HG02870 (cell line): ENCODE measurements around the gene SLC1A3.
"Not testable (repeated sequence)": the region's sequence is repeated elsewhere in the genome, so short reads cannot be mapped to it uniquely, and the experiment has no call there.

Experiments used
- ATAC-seq: cut with Tn5 transposase; IDR thresholded peaks from one replicate; pipeline ENCODE4 v1.9.1; 2021; ENCODE audit warnings: mild to moderate bottlenecking, moderate library complexity; ENCODE audit not compliant: unreplicated experiment

The SLC1A3 gene

DNA sequence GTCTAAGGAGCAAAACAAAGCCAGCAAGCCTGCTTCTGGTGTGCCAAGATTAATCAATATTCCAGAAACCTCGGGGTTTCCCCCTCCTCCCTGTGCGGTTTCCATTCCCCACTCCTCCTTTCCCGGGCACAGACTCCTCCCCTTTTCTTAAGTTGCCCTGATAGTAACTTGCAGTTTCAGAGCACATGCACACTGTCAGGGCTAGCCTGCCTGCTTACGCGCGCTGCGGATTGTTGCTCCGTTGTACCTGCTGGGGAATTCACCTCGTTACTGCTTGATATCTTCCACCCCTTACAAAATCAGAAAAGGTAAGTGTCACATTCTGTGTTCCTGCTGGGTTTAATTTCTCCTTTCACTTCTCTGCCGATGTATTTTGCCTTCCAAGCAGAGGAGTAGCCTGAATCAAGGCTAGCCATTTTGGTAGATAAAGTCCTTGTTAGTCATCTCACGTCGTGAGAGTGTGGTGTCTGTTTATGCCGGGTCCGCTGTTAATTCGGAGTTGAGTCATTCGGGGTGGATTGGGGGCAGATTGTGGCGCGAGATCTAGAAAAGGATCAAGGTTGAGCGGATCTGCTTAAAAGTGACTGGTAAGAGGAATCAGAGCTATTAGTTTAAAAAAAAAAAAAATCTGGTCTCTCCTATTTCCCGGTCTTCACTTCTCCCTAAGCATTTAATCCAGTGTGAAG, at the start of gene SLC1A3:
Gene SLC1A3 (plus strand): TSS at position 179 of the 686 bp plus-strand sequence. CDS start 1,818 bp downstream, outside the sequence.
- peak; percentile 88 for ATAC-seq

DNA sequence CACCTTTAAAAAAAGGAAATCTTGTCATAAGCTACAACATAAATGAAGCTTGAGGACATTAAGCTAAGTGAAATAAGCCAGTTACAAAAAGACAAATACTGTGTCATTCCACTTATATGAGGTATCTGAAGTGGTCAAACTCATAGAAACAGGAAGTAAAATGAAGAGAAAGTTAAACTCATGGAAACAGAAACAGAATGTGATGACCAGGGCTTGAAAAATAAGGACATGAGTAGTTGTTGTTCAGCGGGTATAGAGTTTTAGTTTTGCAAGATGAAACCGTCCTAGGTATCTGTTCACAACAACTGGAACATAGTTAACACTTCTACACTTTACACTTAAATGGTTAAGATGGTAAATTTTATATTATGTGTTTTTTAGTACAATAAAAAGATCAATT, 47.8 kb upstream of the SLC1A3 start:
- no peak for ATAC-seq

DNA sequence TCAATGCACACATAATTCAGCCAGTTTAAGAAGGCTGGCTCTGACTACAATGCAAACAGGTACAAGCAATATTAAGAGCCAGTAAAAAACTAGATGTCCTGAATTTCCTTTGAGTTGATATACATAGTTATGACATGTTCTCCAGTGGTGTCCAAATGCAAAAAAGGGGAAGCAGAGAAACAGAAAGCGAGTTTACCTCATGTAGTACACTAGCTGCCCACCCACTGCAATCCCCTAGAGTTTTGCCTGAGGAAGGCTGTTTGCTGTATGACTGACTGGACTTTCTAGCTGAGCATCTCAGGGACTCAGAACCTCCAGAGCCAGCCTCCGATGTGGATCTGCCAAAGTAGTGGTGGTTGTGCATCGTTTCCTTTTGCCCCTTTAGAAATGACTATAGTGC, 44.8 kb upstream of the SLC1A3 start:
- no peak for ATAC-seq

GRCh38 chr5:36569491-36569890, 36.9 kb upstream of the SLC1A3 start:
- no peak for ATAC-seq

DNA sequence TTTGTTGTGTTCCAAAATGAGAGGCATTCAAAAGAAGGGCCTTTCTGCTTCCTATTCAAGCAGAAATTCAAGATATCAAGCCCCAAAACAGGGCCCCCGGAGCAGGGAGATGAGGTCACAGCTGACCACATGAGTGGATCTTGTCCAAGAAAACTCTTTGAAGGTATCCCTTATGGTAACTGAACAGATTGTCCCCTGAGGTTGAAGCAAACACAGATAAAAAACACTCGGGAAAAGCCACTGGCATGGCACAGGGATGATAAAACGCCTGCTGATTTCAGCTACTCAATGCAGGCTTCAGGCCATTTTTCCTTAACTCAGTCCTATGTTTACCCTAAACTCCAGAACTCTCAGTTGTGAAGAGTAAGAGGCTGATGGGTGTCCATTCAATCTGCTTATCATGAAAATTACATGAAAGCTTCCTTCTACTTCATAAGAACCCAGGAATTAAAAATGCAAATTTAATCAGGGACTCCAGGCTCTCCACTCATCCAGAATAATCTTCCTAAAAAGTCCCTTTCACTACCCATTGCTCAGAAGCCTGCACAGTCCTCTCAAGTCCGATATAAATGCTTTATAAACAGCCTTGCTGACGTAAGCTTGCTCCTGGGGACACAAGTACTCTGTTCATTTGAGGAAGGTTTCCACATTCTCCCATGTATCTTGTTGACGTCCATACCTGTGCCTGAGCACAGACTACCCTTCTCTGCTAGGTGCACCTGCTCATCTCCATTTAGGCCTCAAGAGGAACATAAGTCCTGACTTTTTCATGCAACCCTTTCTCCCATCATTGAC, 35.9 kb upstream of the SLC1A3 start:
- no peak for ATAC-seq

DNA sequence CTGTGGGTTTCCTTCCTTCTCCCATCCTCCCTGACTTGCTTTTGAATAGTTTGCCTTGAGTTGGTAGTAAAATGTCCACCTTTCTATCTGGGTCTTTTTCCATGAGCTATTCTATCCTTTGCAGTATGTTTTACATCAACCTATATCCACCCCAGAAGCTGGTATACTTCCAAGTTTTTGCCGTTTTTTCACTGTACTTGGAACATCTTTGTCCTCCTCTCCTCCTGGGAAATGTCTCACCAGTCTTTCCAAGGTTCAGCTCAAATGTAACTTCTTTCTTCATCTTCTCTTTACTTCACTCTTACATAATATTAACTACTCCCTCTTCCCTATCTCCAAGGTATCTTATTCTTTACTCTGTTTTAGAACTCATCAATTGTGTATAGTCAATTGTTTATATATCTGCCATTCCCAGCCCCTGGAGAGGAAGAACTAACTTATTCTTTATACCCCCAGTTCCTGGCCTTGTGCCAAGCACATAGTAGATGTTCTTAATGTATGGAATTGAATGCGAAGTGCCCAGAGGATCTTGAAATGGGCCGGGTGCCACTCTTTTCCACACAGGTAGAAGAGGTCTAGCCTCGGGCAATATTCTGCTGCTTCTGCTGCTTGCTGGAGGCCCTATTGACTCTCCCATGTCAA, 34.9 kb upstream of the SLC1A3 start:
- ATAC-seq = no peak

GRCh38 chr5:36573438-36573837, 33.0 kb upstream of the SLC1A3 start:
- no peak for ATAC-seq

GRCh38 chr5:36575361-36575781, 31.0 kb upstream of the SLC1A3 start:
- ATAC-seq = no peak

DNA sequence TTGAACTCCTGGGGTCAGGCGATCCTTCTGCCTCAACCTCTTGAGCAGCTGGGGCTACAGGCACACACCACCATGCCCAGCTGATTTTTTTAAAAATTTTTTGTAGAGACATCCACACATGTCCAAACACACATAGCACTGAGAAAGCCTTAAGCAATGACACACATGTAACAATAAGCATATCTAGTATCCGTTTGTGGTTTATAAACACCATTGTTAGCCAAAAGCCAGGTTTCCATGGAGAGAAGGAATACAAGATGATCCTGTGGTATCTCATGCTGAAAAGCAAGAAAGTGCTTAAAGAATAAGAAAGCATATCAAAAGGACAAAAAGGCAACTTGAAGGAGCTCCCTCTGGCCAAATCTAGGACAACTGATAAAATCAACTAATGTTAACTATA, 29.7 kb upstream of the SLC1A3 start:
- ATAC-seq = no peak

GRCh38 chr5:36579858-36580257, 26.5 kb upstream of the SLC1A3 start:
- not testable (repeated sequence) for ATAC-seq

GRCh38 chr5:36581070-36581469, 25.3 kb upstream of the SLC1A3 start:
- no peak for ATAC-seq

- no peak for ATAC-seq
Measured at GRCh38 chr5:36584009-36584875, 22.2 kb upstream of the SLC1A3 start.

GRCh38 chr5:36585701-36586100, 20.7 kb upstream of the SLC1A3 start:
- no peak for ATAC-seq

GRCh38 chr5:36587354-36587753, 19.1 kb upstream of the SLC1A3 start:
- no peak for ATAC-seq

DNA sequence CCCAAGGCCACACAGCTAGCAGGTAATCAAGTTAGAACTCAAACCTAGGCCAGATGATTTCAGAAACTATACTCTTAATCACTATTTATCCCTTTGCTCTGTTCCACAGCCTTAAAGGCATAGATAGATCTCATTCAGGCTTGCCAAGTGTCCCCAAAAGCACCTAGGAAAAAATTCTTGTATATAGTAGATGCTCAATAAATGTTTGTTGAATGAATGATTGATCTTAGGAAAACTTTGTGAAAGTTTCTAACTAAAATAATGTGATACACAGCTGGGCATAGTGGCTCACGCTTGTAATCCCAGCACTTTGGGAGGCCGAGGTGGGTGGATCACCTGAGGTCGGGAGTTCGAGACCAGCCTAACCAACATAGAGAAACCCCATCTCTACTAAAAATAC, 16.7 kb upstream of the SLC1A3 start:
- not testable (repeated sequence) for ATAC-seq

DNA sequence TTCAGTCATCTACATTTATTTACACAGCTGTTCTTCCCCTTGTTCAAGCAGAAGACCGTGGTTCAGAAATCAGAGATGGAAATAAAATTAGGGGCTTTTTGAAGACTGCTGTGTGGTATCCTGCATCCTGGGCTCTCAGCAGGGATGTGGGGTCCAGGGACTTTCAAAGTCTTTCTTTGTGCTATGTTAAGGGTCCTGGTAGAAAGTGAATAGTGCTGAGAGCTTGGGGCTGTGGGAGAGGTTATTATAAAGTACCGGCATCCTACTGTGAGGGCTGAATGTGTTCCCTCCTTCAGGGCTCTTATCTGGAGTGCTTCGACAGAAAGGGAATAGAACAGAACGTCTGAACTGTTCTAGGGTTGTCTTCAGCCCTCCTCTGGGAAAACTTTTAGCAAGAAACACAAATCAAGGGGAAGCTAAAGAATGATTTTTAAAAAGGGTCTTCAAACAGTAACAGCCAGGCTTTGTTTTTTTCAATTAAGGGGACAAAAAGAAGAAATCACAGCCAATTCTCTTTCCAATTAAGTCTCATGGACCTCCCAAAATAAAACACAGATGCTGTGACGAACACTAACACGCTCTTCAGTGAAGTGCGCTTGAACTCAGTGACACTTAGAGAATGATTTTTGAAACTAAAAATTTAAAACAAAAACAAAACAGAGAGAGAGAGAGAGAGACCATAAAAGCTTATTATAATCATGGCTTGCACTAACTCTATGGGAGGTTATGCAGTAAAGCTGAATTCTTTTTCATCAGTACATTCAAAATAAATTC, 15.7 kb upstream of the SLC1A3 start:
- no peak for ATAC-seq

DNA sequence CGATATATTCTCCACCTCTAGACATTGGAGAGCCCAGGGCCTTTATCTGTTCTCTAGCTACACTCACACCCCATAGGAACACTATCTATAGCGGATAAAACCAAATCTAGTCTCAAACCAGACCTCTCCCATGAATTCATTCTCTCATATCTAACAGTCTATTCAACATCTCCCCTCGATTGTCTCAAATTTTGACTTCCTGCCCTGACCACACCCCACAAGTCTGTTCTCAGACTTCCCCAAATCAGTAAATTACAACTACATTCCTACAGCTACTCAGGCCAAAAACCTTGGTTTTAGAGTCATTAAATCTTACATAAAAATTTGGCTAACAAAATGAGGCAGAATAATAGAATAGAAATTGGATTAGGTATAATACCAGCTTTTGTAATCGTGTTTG, 12.5 kb upstream of the SLC1A3 start:
- ATAC-seq = no peak

GRCh38 chr5:36596247-36596646, 10.2 kb upstream of the SLC1A3 start:
- no peak for ATAC-seq

DNA sequence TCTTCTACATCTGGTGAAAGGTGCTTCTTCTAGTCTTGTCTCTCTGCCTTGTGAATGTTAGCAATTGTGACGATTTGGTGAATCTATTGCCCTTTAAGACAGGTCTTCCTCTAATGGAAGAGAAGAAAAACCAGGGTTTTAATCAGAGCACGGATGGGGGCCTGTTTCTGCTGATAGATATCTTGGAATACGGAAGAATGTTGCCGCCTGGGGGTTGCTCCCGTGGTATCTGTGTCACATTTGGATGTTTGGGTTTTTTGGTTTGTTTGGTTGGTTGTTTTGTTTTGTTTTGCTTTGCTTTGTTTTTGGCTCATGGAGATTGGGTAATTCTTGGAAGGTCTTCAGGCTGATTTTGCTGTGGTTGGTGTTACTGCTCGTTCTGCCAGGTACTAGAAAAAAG, 9.7 kb upstream of the SLC1A3 start:
- ATAC-seq = no peak

DNA sequence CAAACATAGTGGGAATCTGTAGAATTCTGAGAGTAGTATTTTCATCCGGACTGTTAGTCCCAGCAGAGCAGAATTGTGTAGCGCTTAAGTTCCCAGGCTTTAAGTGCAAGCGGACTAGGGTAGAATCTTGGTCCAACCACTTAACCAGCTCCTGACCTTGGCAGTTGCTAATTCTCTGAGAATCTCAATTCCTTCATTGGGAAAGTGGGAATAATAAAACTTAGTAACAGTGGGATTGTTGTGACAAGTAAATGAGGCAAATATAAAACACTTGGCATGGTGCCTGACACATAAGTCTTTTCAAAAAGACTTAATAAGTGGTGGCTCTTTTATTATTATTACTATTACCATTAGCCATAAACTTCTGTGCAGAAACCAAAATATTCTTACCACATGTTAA, 8.4 kb upstream of the SLC1A3 start:
- ATAC-seq = no peak
